ENCODE data around the gene C2orf68.

DNA sequence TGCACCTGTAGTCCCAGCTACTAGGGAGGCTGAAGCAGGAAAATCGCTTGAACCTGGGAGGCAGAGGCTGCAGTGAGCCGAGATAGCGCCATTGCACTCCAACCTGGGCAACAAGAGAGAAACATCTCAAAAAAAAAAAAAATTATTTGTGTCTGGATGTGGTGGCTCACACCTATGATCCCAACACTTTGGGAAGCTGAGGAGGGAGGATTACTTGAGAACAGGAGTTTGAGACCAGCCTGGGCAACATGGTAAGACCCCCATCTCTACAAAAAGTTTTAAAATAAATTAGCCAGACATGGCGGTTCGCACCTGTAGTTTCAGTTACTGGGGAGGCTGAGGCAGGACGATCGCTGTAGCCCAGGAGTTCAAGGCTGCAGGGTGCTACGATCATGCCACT lies 36.1 kb downstream of the C2orf68 start:
- TF ChIP-seq, protein P1, sequence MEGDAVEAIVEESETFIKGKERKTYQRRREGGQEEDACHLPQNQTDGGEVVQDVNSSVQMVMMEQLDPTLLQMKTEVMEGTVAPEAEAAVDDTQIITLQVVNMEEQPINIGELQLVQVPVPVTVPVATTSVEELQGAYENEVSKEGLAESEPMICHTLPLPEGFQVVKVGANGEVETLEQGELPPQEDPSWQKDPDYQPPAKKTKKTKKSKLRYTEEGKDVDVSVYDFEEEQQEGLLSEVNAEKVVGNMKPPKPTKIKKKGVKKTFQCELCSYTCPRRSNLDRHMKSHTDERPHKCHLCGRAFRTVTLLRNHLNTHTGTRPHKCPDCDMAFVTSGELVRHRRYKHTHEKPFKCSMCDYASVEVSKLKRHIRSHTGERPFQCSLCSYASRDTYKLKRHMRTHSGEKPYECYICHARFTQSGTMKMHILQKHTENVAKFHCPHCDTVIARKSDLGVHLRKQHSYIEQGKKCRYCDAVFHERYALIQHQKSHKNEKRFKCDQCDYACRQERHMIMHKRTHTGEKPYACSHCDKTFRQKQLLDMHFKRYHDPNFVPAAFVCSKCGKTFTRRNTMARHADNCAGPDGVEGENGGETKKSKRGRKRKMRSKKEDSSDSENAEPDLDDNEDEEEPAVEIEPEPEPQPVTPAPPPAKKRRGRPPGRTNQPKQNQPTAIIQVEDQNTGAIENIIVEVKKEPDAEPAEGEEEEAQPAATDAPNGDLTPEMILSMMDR (conservative IDR thresholded peaks at IDR 0.05 in 1 of 2, IDR thresholded peaks at IDR 0.05 in 1 of 2; ENCODE audit: extremely low read depth in 1 of 2, insufficient read depth in 1 of 2, low read depth in 1 of 2, low read length in 2 of 2), result no peak
- TF ChIP-seq EZH2 (IDR thresholded peaks at IDR 0.05; ENCODE audit: borderline replicate concordance, low read length), result no peak
